ENCODE results near the gene AKAP14.
"Not testable (repeated sequence)": the region's sequence is repeated elsewhere in the genome, so short reads cannot be mapped to it uniquely, and the experiment has no call there.

The AKAP14 gene

GRCh38 chrX:119880552-119881437, 14.9 kb upstream of the AKAP14 start:
- DNase-seq (ENCODE audit: low spot score) (no peak), ATAC-seq (ENCODE audit: low read depth) (peak; percentile 78)
- Histone ChIP-seq H3K27me3 (ENCODE audit: insufficient read depth, poor library complexity, severe bottlenecking) (no peaks in the 10 kb centered on the region), H3K4me1 (ENCODE audit: insufficient read depth, poor library complexity, severe bottlenecking) (no peaks in the 10 kb centered on the region), H3K36me3 (ENCODE audit: low read depth) (peaks cover 7% of the 10 kb centered on the region), H3K27ac (ENCODE audit: poor library complexity, severe bottlenecking) (no peak overlapping the region), H3K9me3 (ENCODE audit: severe bottlenecking) (no peaks in the 10 kb centered on the region), H3K4me3 (ENCODE audit: severe bottlenecking) (no peak overlapping the region)
- peak; percentile 52 for TF ChIP-seq CTCF (IDR thresholded peaks at IDR 0.05; ENCODE audit: poor library complexity, severe bottlenecking)

- DNase-seq (ENCODE audit: low spot score), result no peak
Measured at GRCh38 chrX:119885554-119886428, 9.9 kb upstream of the AKAP14 start.

GRCh38 chrX:119887721-119888425, 7.8 kb upstream of the AKAP14 start:
- peak; percentile 59 for TF ChIP-seq CTCF (IDR thresholded peaks at IDR 0.05; ENCODE audit: poor library complexity, severe bottlenecking)
- DNase-seq (ENCODE audit: low spot score) (peak; percentile 55), ATAC-seq (ENCODE audit: low read depth) (peak; percentile 95)
- Histone ChIP-seq H3K4me1 (ENCODE audit: insufficient read depth, poor library complexity, severe bottlenecking) (no peaks in the 10 kb centered on the region), H3K4me3 (ENCODE audit: severe bottlenecking) (peak overlapping the region; percentile 16), H3K27ac (ENCODE audit: poor library complexity, severe bottlenecking) (no peak overlapping the region), H3K27me3 (ENCODE audit: insufficient read depth, poor library complexity, severe bottlenecking) (no peaks in the 10 kb centered on the region), H3K9me3 (ENCODE audit: severe bottlenecking) (no peaks in the 10 kb centered on the region), H3K36me3 (ENCODE audit: low read depth) (no peaks in the 10 kb centered on the region)

More at GRCh38 chrX:119885554-119886428, 9.9 kb upstream of the AKAP14 start:
- no peak for ATAC-seq (ENCODE audit: low read depth)
- no peak overlapping the region for H3K27ac ChIP-seq (ENCODE audit: poor library complexity, severe bottlenecking)
- H3K9me3 ChIP-seq (ENCODE audit: severe bottlenecking), result no peaks in the 10 kb centered on the region
- no peaks in the 10 kb centered on the region for H3K4me1 ChIP-seq (ENCODE audit: insufficient read depth, poor library complexity, severe bottlenecking)
- no peak overlapping the region for H3K4me3 ChIP-seq (ENCODE audit: severe bottlenecking)
- TF ChIP-seq CTCF (IDR thresholded peaks at IDR 0.05; ENCODE audit: poor library complexity, severe bottlenecking), result no peak
- no peaks in the 10 kb centered on the region for H3K27me3 ChIP-seq (ENCODE audit: insufficient read depth, poor library complexity, severe bottlenecking)
- H3K36me3 ChIP-seq (ENCODE audit: low read depth), result no peaks in the 10 kb centered on the region

GRCh38 chrX:119890626-119891025, 5.1 kb upstream of the AKAP14 start:
- ATAC-seq (ENCODE audit: low read depth); H3K27ac ChIP-seq (ENCODE audit: poor library complexity, severe bottlenecking); H3K36me3 ChIP-seq (ENCODE audit: low read depth); H3K4me1 ChIP-seq (ENCODE audit: insufficient read depth, poor library complexity, severe bottlenecking); DNase-seq (ENCODE audit: low spot score); H3K27me3 ChIP-seq (ENCODE audit: insufficient read depth, poor library complexity, severe bottlenecking); H3K9me3 ChIP-seq (ENCODE audit: severe bottlenecking); H3K4me3 ChIP-seq (ENCODE audit: severe bottlenecking): not testable (repeated sequence)

- H3K4me3 ChIP-seq (ENCODE audit: severe bottlenecking); H3K27ac ChIP-seq (ENCODE audit: poor library complexity, severe bottlenecking); H3K36me3 ChIP-seq (ENCODE audit: low read depth); H3K4me1 ChIP-seq (ENCODE audit: insufficient read depth, poor library complexity, severe bottlenecking); DNase-seq (ENCODE audit: low spot score); H3K9me3 ChIP-seq (ENCODE audit: severe bottlenecking); ATAC-seq (ENCODE audit: low read depth); H3K27me3 ChIP-seq (ENCODE audit: insufficient read depth, poor library complexity, severe bottlenecking): not testable (repeated sequence)
Measured at GRCh38 chrX:119891961-119892692, 3.6 kb upstream of the AKAP14 start.

Data from RWPE2 (cell line).